Activated naive CD4-positive, alpha-beta T cell treated with anti-CD3 and anti-CD28 coated beads, Interleukin-2, amount 50 U/mL, for 16 hours (primary cell): ENCODE results near the gene IPO4.
"Not testable (repeated sequence)": the region's sequence is repeated elsewhere in the genome, so short reads cannot be mapped to it uniquely, and the experiment has no call there.

ENCODE experiments used
- DNase-seq: peaks from one replicate; pipeline ENCODE4 v3.0.0-alpha.2; 2020

The IPO4 gene

DNA sequence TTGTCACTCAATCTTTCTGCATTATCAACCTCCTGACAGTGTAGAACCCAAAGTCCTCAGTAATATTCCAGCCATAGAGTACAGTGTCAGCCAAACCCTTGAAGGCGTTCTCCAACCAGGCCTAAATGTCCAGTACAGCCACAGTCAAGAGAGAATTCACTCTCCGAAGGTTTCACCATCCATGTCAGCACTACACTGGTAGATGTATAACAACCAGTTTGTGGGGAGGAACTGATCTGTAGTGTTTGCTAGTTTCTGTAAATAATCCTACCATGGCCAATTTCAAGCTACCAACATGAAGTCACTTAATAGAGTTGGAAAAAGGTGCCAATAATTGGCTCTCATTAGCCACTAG lies 27.7 kb upstream of the IPO4 start:
- no peak for DNase-seq

DNA sequence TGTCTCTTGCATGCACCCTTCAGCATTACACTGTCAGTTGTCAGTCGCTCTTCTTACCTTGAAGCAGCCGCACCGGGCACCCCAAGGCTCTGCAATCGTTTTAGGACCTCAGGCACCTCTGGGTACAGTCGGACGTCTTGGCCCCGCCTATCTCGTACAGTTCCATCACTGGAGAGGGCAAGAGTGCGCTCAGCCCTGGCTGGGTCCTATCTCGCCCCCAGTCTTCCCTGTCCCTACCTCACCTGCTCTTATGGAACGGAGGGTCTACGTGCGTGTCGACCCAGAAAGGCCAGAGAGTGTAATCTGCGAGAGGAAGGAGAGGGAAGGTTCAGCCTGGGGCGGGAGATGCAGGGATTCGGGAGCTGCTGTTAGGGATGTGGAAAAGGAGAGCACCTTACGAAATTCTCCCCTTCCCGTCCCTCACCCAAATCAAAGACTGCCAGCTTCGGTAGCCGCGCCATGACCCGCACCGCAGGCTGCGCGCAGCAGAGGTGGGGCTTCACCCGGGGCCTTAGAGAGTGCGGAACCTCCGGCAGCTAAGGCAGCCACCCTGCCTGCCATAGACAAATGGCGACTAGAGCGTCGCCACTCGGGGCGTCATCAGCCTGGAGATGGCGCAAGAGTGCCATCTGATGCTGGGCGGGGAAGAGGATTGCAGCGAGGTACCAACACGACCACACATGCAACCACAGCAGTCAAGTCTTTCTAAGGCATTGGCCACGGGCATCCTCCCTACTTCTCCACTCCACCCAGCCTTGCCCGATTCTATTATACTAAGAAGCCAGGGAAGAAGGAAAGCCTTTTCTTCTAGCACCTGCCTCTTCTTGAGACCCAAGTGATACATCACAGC lies 27.1 kb upstream of the IPO4 start, which contains the start of gene MDP1:
Gene MDP1 (minus strand): TSS at position 572 of the 850 bp plus-strand sequence. CDS start 111 bp downstream, at position 461.
- peak; percentile 86 for DNase-seq

- no peak for DNase-seq
These were observed 25.4 kb upstream of the IPO4 start for GRCh38 chr14:24213866-24214662.

DNA sequence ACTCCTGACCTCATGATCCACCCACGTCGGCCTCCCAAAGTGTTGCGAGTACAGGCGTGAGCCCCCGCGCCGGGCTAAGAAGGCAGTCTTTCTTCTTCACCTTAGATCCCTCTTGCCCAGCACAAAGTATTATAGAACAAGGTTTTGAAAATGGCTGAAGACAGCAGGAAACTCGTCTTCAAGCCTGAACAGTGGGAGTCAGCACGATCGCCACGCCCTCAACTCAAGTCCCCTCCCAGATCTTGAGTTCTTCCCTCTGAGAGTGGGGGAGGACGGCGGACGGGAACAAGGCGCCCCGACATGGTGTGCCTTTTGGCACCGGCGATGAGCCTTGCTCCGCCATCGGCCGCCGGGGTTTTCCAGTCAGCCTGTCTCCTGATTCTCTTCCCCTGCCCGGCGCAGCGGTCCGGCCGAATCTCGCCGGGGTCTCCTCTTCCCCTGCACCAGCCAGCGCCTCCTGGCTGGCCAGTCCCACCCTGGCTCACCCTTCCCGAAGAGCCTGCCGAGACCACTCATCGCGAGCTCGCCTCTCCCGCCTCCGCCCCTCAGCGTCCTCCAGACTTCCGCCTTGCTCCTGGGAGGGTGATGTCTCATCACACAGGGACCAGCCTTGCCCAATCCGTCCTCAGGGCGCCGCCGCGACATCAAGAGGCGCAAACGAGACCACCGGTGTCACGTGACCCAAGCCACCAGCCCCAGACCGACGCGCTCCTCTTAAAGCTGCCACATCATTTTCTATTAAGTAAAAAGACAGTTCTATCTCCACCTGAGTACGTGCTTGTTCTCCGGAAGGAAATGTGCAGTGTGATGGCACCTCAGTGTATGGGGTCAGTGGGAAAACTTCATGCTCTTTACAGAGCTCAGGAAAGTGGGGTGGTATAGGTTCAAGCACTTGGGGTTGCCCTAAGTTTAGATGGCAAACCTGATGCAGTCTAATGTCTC lies 24.6 kb upstream of the IPO4 start, which contains the start of gene CHMP4A:
Gene CHMP4A (minus strand): TSS at position 565 of the 942 bp plus-strand sequence. CDS start 49 bp downstream, at position 516.
- peak; percentile 96 for DNase-seq

GRCh38 chr14:24211311-24211710 lies 22.7 kb upstream of the IPO4 start:
- no peak for DNase-seq

GRCh38 chr14:24207625-24208024 lies 19.0 kb upstream of the IPO4 start:
- DNase-seq: no peak

DNA sequence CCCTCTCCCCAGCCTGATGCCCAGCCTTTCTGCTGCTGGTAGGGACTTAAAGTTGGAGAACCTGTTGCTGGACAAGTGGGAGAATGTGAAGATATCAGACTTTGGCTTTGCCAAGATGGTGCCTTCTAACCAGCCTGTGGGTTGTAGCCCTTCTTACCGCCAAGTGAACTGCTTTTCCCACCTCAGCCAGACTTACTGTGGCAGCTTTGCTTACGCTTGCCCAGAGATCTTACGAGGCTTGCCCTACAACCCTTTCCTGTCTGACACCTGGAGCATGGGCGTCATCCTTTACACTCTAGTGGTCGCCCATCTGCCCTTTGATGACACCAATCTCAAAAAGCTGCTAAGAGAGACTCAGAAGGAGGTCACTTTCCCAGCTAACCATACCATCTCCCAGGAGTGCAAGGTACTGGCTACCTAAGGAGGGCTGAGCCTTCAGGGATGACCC lies 18.5 kb upstream of the IPO4 start:
- DNase-seq: no peak

GRCh38 chr14:24206260-24207103 lies 17.9 kb upstream of the IPO4 start:
- DNase-seq: no peak

DNA sequence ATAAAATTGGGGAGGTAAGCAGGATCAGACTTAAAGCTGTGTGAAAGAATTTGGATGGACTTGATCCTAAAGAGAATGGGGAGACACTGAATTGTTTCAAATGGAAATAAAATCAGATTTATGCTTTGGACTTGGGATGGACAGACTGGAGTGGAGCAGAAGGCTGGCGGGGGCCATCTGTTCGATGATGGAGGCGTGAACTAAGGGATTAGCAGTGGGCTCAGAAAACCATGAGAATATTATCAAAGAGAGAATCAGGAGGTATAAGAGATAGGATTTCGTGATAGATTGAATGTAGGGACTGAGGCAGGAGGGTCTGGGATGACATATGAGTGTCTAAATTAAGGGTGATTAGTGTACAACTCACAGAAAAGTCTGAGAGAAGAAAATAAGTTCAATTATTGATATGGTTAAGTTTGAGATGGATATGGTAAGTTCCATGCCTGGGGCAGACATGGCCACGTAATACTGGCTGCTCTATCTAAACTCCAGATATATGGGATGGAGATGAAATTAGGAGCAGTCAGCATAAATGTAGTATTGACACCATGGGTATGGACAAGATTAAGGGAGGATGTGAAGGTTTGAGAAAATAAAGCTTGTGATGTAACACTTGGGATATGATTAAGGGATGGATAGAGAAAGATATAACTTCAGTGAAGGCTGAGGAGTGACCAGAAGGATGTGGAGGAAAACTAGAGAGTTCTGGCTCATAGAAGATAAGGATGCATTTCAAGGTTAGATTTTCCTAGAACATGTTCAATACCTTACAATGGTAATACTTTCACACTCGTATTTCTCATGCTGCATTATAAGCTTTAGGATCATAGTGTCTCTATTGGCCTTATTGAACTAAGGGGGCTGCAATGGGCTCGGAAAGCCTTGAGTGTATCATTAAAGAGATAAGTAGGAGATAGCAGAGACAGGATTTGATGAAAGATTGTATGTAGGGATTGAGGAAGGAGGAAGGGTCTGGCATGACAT lies 15.8 kb upstream of the IPO4 start:
- DNase-seq: no peak

- not testable (repeated sequence) for DNase-seq
These were observed 14.8 kb upstream of the IPO4 start for GRCh38 chr14:24203249-24203886.

GRCh38 chr14:24202538-24202937 lies 13.9 kb upstream of the IPO4 start:
- DNase-seq: not testable (repeated sequence)

GRCh38 chr14:24198814-24199524 lies 10.4 kb upstream of the IPO4 start:
- no peak for DNase-seq

DNA sequence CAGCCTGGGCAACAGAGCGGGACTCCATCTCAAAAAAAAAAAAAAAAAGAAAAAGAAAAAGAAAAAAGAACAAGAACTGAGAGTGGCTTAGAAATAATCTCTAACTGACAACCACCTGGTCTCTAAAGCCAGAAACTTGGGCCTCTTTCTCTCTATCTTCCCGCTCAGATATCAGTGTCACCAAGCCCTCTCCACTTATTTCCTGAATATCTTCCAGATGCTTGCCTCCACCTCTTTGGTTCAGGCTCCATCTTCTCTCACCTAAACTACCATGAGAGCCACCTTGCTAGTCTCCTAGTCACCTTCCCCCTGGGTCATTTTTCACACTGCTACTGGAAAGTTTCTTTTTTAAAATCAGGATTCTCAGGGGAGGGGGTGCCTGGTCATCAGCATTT lies 8.4 kb upstream of the IPO4 start:
- no peak for DNase-seq

DNA sequence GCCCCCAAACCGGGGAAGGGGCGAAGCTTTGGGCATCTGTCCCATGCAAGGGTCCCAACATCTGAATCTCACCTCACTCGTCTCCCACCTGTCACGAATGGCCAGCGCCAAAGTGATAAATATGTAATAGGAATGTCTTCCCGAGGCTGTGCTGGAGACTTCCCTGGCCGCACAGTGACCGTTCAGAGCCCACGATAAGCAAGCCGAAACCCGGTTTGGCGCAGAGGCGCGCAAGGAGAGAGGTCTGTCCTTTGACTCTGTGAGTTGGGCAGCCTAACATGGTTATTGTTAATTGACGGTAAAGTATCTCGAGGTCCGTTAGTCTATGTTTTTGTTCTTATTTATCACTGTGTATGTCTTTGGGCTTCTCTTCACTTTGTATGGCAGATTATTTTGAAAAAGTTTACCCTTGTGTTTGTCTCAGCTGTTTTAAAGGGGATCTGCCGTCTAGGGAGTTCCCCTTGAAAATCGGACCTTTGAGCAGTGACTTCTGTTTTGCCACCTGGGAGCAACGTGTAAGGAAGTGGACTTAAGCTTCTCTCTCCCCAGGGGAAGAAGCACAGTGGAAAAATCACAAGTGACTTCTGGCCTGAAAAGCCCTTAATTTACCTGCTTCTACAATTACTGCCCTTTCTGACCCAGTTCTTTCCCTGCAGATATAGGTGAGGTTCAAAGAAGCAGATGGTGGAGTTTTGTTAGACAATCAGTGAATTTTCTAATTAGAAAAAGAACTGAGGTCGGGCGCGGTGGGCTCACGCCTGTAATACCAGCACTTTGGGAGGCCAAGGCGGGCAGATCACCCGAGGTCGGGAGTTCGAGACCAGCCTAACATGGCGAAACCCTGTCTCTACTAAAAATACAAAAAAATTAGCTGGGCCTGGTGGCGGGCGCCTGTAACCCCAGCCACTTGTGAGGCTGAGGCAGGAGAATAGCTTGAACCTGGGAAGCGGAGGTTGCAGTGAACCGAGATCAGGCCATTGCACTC lies 7.7 kb upstream of the IPO4 start:
- DNase-seq: no peak

DNA sequence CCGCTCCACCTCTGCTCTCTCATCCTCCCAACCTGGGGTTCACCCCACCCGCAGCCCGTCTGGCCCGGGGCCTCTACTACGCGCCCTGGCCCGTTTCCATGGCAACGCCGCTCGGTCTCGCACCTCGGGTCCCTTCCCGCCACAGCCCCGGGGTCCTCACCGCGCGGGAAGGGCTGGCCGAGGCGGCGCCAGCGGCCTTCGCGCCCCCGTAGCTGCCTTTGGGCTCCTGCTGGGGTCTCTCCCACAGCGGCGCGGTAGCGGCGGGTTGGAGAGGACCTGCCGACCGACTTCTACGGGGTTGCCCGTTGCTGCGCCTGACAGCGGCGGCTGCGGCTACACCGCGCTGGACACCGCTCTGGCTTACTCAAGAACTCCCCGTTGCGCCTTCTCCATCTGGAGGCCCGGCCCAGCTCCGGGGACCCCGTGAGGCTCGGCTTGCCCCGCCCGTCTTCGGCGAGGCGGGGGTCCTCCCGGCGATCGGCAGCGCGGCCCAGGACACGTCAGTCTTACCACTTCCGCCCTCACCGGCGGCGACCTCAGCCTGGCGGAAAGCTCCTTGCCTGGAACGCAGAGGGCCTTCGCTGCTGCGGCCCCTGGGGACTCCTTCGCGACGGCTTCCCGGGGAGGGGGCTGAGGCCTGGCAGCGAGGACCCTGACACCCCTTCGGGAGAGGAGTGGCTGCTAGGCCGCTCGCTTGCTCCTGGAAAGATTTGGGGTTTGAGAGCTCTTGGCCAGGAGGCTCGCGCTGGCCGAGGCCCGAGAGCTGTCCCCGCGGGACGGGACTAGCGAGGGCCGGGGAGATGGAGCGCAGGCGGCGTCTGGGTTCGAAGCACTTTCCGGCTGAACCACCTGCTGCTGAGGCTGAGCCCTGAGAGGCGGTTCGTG lies 6.8 kb upstream of the IPO4 start, which contains the start of gene TM9SF1:
Gene TM9SF1 (minus strand): TSS at position 256 of the 885 bp plus-strand sequence. CDS start 422 bp downstream, outside the sequence.
- DNase-seq: peak; percentile 89

- DNase-seq: no peak
These were observed 6.2 kb upstream of the IPO4 start for GRCh38 chr14:24194873-24195185.
